Measurements from ENCODE around the gene RMND1. TPM values are rescaled to one million over a fixed set of nuclear protein-coding genes. Genes with fewer than 3 reads are reported as not detected.

RMND1 gene
- total and polyA plus RNA-seq, 12 donors: 10.9 to 25.2 (median 14.7) TPM

GRCh38 chr6:151437401-151437800 is 14.5 kb downstream of the RMND1 start:
- Histone ChIP-seq H3K27ac (peak overlapping the region in 2 of 10 donors; percentile 1 to 51), H3K27me3 (no peaks in the 10 kb centered on the region), H3K36me3 (peaks cover 0 to 29% (median 0%) of the 10 kb centered on the region in 9 donors), H3K4me1 (peaks cover 4 to 52% (median 26%) of the 10 kb centered on the region in 9 donors), H3K4me3 (no peak overlapping the region), H3K9me3 (no peaks in the 10 kb centered on the region)
- intact Hi-C loops (cut with DNase I): no loop called here
- TF ChIP-seq CTCF (IDR thresholded peaks at IDR 0.05): no peak
- ATAC-seq (no peak), DNase-seq (no peak)

GRCh38 chr6:151436802-151437201 is 15.1 kb downstream of the RMND1 start:
- Histone ChIP-seq H3K27ac (peak overlapping the region in 2 of 10 donors; percentile 7 to 51), H3K9me3 (no peaks in the 10 kb centered on the region), H3K27me3 (no peaks in the 10 kb centered on the region), H3K4me1 (peaks cover 4 to 51% (median 26%) of the 10 kb centered on the region in 9 donors), H3K4me3 (no peak overlapping the region), H3K36me3 (peaks cover 0 to 31% (median 0%) of the 10 kb centered on the region in 9 donors)
- DNase-seq: no peak
- intact Hi-C loops (cut with DNase I): no loop called here
- TF ChIP-seq CTCF (IDR thresholded peaks at IDR 0.05): no peak
- ATAC-seq: peak in 7 of 8 donors; percentile 13 to 70 (median 44)

GRCh38 chr6:151436300-151436699 is 15.6 kb downstream of the RMND1 start:
- peaks cover 4 to 46% (median 23%) of the 10 kb centered on the region in 9 donors for H3K4me1 ChIP-seq
- no peaks in the 10 kb centered on the region for H3K27me3 ChIP-seq
- no peak for TF ChIP-seq CTCF (IDR thresholded peaks at IDR 0.05)
- peak overlapping the region in 3 of 10 donors; percentile 7 to 62 (median 34) for H3K27ac ChIP-seq
- ATAC-seq: peak in 1 of 8 donors; percentile 20
- peaks cover 0 to 36% (median 0%) of the 10 kb centered on the region in 9 donors for H3K36me3 ChIP-seq
- no peak for DNase-seq
- H3K4me3 ChIP-seq: no peak overlapping the region
- H3K9me3 ChIP-seq: no peaks in the 10 kb centered on the region
- intact Hi-C loops (cut with DNase I): no loop called here
- 68 to 73% methylated on average over 3 of the region's 3 CpGs for WGBS, 2 donors

- WGBS, 2 donors: 55 to 74% methylated on average over 2 of the region's 2 CpGs
- no peak for TF ChIP-seq CTCF (IDR thresholded peaks at IDR 0.05)
- Histone ChIP-seq H3K4me1 (peaks cover 2 to 29% (median 23%) of the 10 kb centered on the region in 9 donors), H3K9me3 (no peaks in the 10 kb centered on the region), H3K4me3 (no peak overlapping the region), H3K27ac (no peak overlapping the region), H3K36me3 (peaks cover 0 to 55% (median 8%) of the 10 kb centered on the region in 9 donors), H3K27me3 (no peaks in the 10 kb centered on the region)
- no peak for DNase-seq
- no peak for ATAC-seq
- intact Hi-C loops (cut with DNase I): no loop called here
Observed at GRCh38 chr6:151434369-151434768, 17.6 kb downstream of the RMND1 start.
